Activated CD4-positive, alpha-beta T cell treated with anti-CD3 and anti-CD28 coated beads for 36 hours (primary cell): ENCODE data around the gene PCDHB15. TPM values are rescaled to one million over a fixed set of nuclear protein-coding genes. Genes with fewer than 3 reads are reported as not detected.
"Not testable (repeated sequence)": the region's sequence is repeated elsewhere in the genome, so short reads cannot be mapped to it uniquely, and the experiment has no call there.

Experiments
- ATAC-seq: fragments of 200-7000 bp; cut with Tn5 transposase; one replicate; pipeline ENCODE4 v1.10.0; 2021; ENCODE audit warnings: mild to moderate bottlenecking, moderate library complexity
- CTCF ChIA-PET: fragments of 350-600 bp; sonication (Branson Sonifier 250); formaldehyde crosslinking; loops from one replicate; lab custom pipeline; 2021; ENCODE audit warnings: antibody characterized with exemption; lab: Charles Lee
- POLR2A ChIA-PET: fragments of 350-600 bp; sonication (Branson Sonifier 250); formaldehyde crosslinking; loops from one replicate; lab custom pipeline; 2021; ENCODE audit warnings: antibody characterized with exemption, inconsistent platforms; lab: Charles Lee
- DNase-seq: peaks from one replicate; pipeline ENCODE4 v3.0.0-alpha.2; 2020
- H3K27ac Mint-ChIP-seq: one replicate; pipeline ENCODE4 v1.8.0; 2021; ENCODE audit warnings: mixed read lengths
- H3K27me3 Mint-ChIP-seq: one replicate; pipeline ENCODE4 v1.8.0; 2021; ENCODE audit warnings: mixed read lengths
- H3K36me3 Mint-ChIP-seq: one replicate; pipeline ENCODE4 v1.8.0; 2021; ENCODE audit warnings: low read depth, mixed read lengths
- H3K4me1 Mint-ChIP-seq: one replicate; pipeline ENCODE4 v1.8.0; 2021; ENCODE audit warnings: mixed read lengths
- H3K4me3 Mint-ChIP-seq: one replicate; pipeline ENCODE4 v1.8.0; 2021; ENCODE audit warnings: mild to moderate bottlenecking, moderate library complexity, mixed read lengths
- H3K9me3 Mint-ChIP-seq: one replicate; pipeline ENCODE4 v1.8.0; 2021; ENCODE audit warnings: low read depth, mixed read lengths
- intact Hi-C, 2 experiments: fragments of 100-400 bp; cut with DNase I in 1 of 2; cut with micrococcal nuclease in 1 of 2; formaldehyde crosslinking; loops; one replicate each; pipeline versions ENCODE4 v1.14.2 to v1.15.1; 2022 to 2024; cut with DNase I, micrococcal nuclease
- total RNA-seq, 2 experiments: library from RNA; stranded (reverse); gene quantifications; one replicate each; pipeline ENCODE4 v1.2.3, GENCODE V29; 2021

Gene PCDHB15
- total RNA-seq, 2 experiments from 2014 or later: not detected

DNA sequence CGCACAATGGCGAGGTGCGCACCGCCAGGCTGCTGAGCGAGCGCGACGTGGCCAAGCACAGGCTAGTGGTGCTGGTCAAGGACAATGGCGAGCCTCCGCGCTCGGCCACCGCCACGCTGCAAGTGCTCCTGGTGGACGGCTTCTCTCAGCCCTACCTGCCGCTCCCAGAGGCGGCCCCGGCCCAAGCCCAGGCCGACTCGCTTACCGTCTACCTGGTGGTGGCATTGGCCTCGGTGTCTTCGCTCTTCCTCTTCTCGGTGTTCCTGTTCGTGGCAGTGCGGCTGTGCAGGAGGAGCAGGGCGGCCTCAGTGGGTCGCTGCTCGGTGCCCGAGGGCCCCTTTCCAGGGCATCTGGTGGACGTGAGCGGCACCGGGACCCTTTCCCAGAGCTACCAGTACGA lies 2.2 kb downstream of the PCDHB15 start:
- ATAC-seq, H3K4me1 Mint-ChIP-seq, H3K27ac Mint-ChIP-seq, CTCF ChIA-PET, DNase-seq, H3K4me3 Mint-ChIP-seq, POLR2A ChIA-PET: not testable (repeated sequence)
- Mint-ChIP-seq H3K9me3 (peaks cover 57% of the 10 kb centered on the region), H3K36me3 (peaks cover 17% of the 10 kb centered on the region), H3K27me3 (peaks cover 22% of the 10 kb centered on the region)
- intact Hi-C loops: loop anchor here in 1 of 2 experiments (10.0 kb wide), 1 partner anchor 117 kb away; the partner anchor contains the start of gene PCDHGA5

- no peak overlapping the region for H3K27ac Mint-ChIP-seq
- CTCF ChIA-PET: interaction anchor here (1.1 kb wide), 1 partner anchor 105 kb away, joined by 3 read pairs; the partner anchor contains the start of gene PCDHGA4
These were observed 5.4 kb downstream of the PCDHB15 start for GRCh38 chr5:141250576-141250975.

DNA sequence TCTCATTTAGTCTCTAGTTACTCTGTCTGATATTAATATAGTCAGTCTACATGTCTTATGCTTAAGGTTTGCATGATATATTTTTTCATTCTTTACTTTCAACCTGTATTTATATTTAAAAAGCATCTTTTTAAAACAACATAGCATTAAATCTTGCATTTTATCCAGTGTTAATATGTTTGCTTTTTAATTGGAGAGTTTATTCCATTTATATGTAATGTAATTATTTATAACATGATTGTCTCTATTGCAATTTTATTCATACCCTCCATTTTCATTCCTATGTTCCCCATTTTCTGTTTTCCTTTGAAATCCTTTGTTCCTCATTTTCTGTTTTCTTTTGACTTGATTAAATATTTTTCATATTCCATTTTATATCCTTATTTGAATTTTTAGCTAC lies 13.3 kb downstream of the PCDHB15 start:
- no peaks in the 10 kb centered on the region for H3K4me1 Mint-ChIP-seq
- H3K27ac Mint-ChIP-seq: no peak overlapping the region
- H3K27me3 Mint-ChIP-seq: no peaks in the 10 kb centered on the region
- H3K9me3 Mint-ChIP-seq: peaks cover 63% of the 10 kb centered on the region
- POLR2A ChIA-PET: no interaction called here
- peaks cover 34% of the 10 kb centered on the region for H3K36me3 Mint-ChIP-seq
- intact Hi-C loops: loop anchor here in 1 of 2 experiments (2.0 kb wide), 1 partner anchor 62 kb away; the partner anchor contains the start of gene TAF7
- CTCF ChIA-PET: interaction anchor here (0.6 kb wide), 1 partner anchor 100 kb away, joined by 3 read pairs; no protein-coding TSS in a partner anchor
- H3K4me3 Mint-ChIP-seq: no peak overlapping the region
- no peak for DNase-seq
- ATAC-seq: no peak

More at GRCh38 chr5:141250576-141250975, 5.4 kb downstream of the PCDHB15 start:
- DNase-seq (no peak), ATAC-seq (no peak)
- POLR2A ChIA-PET: no interaction called here
- Mint-ChIP-seq H3K9me3 (peaks cover 65% of the 10 kb centered on the region), H3K27me3 (peaks cover 5% of the 10 kb centered on the region), H3K4me3 (no peak overlapping the region), H3K4me1 (no peaks in the 10 kb centered on the region), H3K36me3 (peaks cover 11% of the 10 kb centered on the region)
- intact Hi-C loops: no loop called here

GRCh38 chr5:141258948-141259347 lies 13.8 kb downstream of the PCDHB15 start:
- ChIA-PET CTCF (no interaction called here), POLR2A (no interaction called here)
- Mint-ChIP-seq H3K4me1 (no peaks in the 10 kb centered on the region), H3K27me3 (no peaks in the 10 kb centered on the region), H3K4me3 (no peak overlapping the region), H3K27ac (no peak overlapping the region), H3K9me3 (peaks cover 60% of the 10 kb centered on the region), H3K36me3 (peaks cover 38% of the 10 kb centered on the region)
- intact Hi-C loops: loop anchor here in 1 of 2 experiments (2.0 kb wide), 1 partner anchor 62 kb away; the partner anchor contains the start of gene TAF7
- ATAC-seq (no peak), DNase-seq (no peak)

- peaks cover 55% of the 10 kb centered on the region for H3K9me3 Mint-ChIP-seq
These were observed 15.5 kb downstream of the PCDHB15 start for GRCh38 chr5:141260458-141261237.

GRCh38 chr5:141261238-141261546 lies 16.0 kb downstream of the PCDHB15 start:
- H3K9me3 Mint-ChIP-seq: peaks cover 57% of the 10 kb centered on the region
- no peak overlapping the region for H3K4me3 Mint-ChIP-seq
- no peak for DNase-seq
- POLR2A ChIA-PET: no interaction called here
- no peaks in the 10 kb centered on the region for H3K27me3 Mint-ChIP-seq
- H3K36me3 Mint-ChIP-seq: peaks cover 45% of the 10 kb centered on the region
- no peak for ATAC-seq
- intact Hi-C loops: loop anchor here in 1 of 2 experiments (10.0 kb wide), 1 partner anchor 496 kb away; no protein-coding TSS in a partner anchor
- H3K27ac Mint-ChIP-seq: no peak overlapping the region
- no peaks in the 10 kb centered on the region for H3K4me1 Mint-ChIP-seq
- CTCF ChIA-PET: interaction anchor here (0.7 kb wide), 1 partner anchor 179 kb away, joined by 4 read pairs; no protein-coding TSS in a partner anchor

More at GRCh38 chr5:141260458-141261237, 15.5 kb downstream of the PCDHB15 start:
- intact Hi-C loops: loop anchor here in 1 of 2 experiments (10.0 kb wide), 1 partner anchor 496 kb away; no protein-coding TSS in a partner anchor
- Mint-ChIP-seq H3K27me3 (no peaks in the 10 kb centered on the region), H3K36me3 (peaks cover 41% of the 10 kb centered on the region), H3K4me1 (no peaks in the 10 kb centered on the region), H3K4me3 (no peak overlapping the region), H3K27ac (no peak overlapping the region)
- DNase-seq (no peak), ATAC-seq (no peak)
- ChIA-PET POLR2A (no interaction called here), CTCF (interaction anchor here (0.7 kb wide), 1 partner anchor 180 kb away, joined by 4 read pairs; no protein-coding TSS in a partner anchor)

DNA sequence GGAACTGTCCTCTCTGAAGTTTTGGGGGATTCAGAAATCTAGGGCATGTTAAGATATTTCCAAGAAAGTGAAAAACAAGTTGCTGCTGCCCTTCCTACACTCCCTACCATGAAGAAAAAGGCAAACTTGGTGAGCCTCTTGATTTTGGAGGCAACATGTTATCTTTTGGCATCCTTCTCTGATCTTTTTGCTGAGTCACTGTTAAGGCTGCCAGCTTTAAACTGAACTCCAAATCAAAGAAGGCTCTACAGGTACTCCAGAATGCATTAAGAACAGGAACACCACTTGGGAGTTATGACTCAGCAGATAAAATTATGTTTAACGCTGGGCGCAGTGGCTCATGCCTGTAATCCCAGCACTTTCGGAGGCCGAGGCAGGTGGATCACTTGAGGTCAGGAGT lies 24.0 kb downstream of the PCDHB15 start:
- Mint-ChIP-seq H3K4me3 (no peak overlapping the region), H3K9me3 (peaks cover 60% of the 10 kb centered on the region), H3K27me3 (no peaks in the 10 kb centered on the region), H3K27ac (no peak overlapping the region), H3K4me1 (no peaks in the 10 kb centered on the region), H3K36me3 (peaks cover 34% of the 10 kb centered on the region)
- CTCF ChIA-PET: no interaction called here
- ATAC-seq (no peak), DNase-seq (no peak)
- POLR2A ChIA-PET: no interaction called here
- intact Hi-C loops: loop anchor here in 1 of 2 experiments (10.0 kb wide), 1 partner anchor 504 kb away; no protein-coding TSS in a partner anchor

- ChIA-PET CTCF (no interaction called here), POLR2A (no interaction called here)
- H3K27me3 Mint-ChIP-seq: no peaks in the 10 kb centered on the region
- peaks cover 45% of the 10 kb centered on the region for H3K9me3 Mint-ChIP-seq
- H3K4me3 Mint-ChIP-seq: no peak overlapping the region
- H3K36me3 Mint-ChIP-seq: peaks cover 17% of the 10 kb centered on the region
- no peaks in the 10 kb centered on the region for H3K4me1 Mint-ChIP-seq
- intact Hi-C loops: no loop called here
- DNase-seq (no peak), ATAC-seq (no peak)
- no peak overlapping the region for H3K27ac Mint-ChIP-seq
These were observed 27.7 kb downstream of the PCDHB15 start for GRCh38 chr5:141272906-141273305.

- ChIA-PET CTCF (interaction anchor here (2.0 kb wide), 1 partner anchor 22 kb away, joined by 4 read pairs; the partner anchor contains the start of gene TAF7), POLR2A (no interaction called here)
- H3K36me3 Mint-ChIP-seq: peaks cover 41% of the 10 kb centered on the region
- H3K4me3 Mint-ChIP-seq: no peak overlapping the region
- peaks cover 51% of the 10 kb centered on the region for H3K9me3 Mint-ChIP-seq
- no peak overlapping the region for H3K27ac Mint-ChIP-seq
- no peak for ATAC-seq
- DNase-seq: no peak
- intact Hi-C loops: no loop called here
- no peaks in the 10 kb centered on the region for H3K4me1 Mint-ChIP-seq
- H3K27me3 Mint-ChIP-seq: no peaks in the 10 kb centered on the region
These were observed 53.2 kb downstream of the PCDHB15 start for GRCh38 chr5:141298376-141298775.

Other genes with a start within 250 kb of the PCDHB15 start
- not detected for gene PCDHB1, start 194.0 kb upstream of the PCDHB15 start, total RNA-seq
- gene PCDHB2, start 150.8 kb upstream of the PCDHB15 start, total RNA-seq: not detected
- gene PCDHB3, start 144.9 kb upstream of the PCDHB15 start, total RNA-seq: not detected
- not detected for gene PCDHB4, start 123.6 kb upstream of the PCDHB15 start, total RNA-seq
- gene PCDHB5, start 110.2 kb upstream of the PCDHB15 start, total RNA-seq: not detected
- not detected for gene PCDHB6, start 95.3 kb upstream of the PCDHB15 start, total RNA-seq
- not detected for gene PCDHB7, start 72.8 kb upstream of the PCDHB15 start, total RNA-seq
- gene PCDHB8, start 67.6 kb upstream of the PCDHB15 start, total RNA-seq: not detected
- gene PCDHB16, start 63.0 kb upstream of the PCDHB15 start, total RNA-seq: not detected
- not detected for gene PCDHB9, start 58.2 kb upstream of the PCDHB15 start, total RNA-seq
- gene PCDHB10, start 53.0 kb upstream of the PCDHB15 start, total RNA-seq: not detected
- not detected for gene PCDHB11, start 45.8 kb upstream of the PCDHB15 start, total RNA-seq
- not detected for gene PCDHB12, start 36.7 kb upstream of the PCDHB15 start, total RNA-seq
- gene PCDHB13, start 31.5 kb upstream of the PCDHB15 start, total RNA-seq: not detected
- gene PCDHB14, start 22.1 kb upstream of the PCDHB15 start, total RNA-seq: not detected
- under 1 TPM; 0.27 to 0.30 TPM for gene SLC25A2, start 58.7 kb downstream of the PCDHB15 start, total RNA-seq
- gene TAF7, start 75.4 kb downstream of the PCDHB15 start, total RNA-seq: 10 to 100 TPM; 45.2 to 54.4 TPM
- under 1 TPM in 1 of 2 experiments, not detected in 1; 0.05 TPM for gene PCDHGA1, start 85.1 kb downstream of the PCDHB15 start, total RNA-seq
- gene PCDHGA2, start 93.4 kb downstream of the PCDHB15 start, total RNA-seq: not detected
- gene PCDHGA3, start 98.4 kb downstream of the PCDHB15 start, total RNA-seq: not detected
- gene PCDHGB1, start 104.7 kb downstream of the PCDHB15 start, total RNA-seq: not detected
- under 1 TPM; 0.11 TPM for gene PCDHGA4, start 109.6 kb downstream of the PCDHB15 start, total RNA-seq
- gene PCDHGB2, start 114.6 kb downstream of the PCDHB15 start, total RNA-seq: under 1 TPM; 0.07 to 0.18 TPM
- gene PCDHGA5, start 118.8 kb downstream of the PCDHB15 start, total RNA-seq: under 1 TPM; 0.07 to 0.09 TPM
- gene PCDHGB3, start 124.8 kb downstream of the PCDHB15 start, total RNA-seq: not detected
- under 1 TPM; 0.05 to 0.14 TPM for gene PCDHGA6, start 128.5 kb downstream of the PCDHB15 start, total RNA-seq
- not detected for gene PCDHGA7, start 137.3 kb downstream of the PCDHB15 start, total RNA-seq
- gene PCDHGB4, start 142.3 kb downstream of the PCDHB15 start, total RNA-seq: under 1 TPM in 1 of 2 experiments, not detected in 1; 0.09 TPM
- gene PCDHGA8, start 147.2 kb downstream of the PCDHB15 start, total RNA-seq: not detected
- gene PCDHGB5, start 152.6 kb downstream of the PCDHB15 start, total RNA-seq: under 1 TPM; 0.05 to 0.09 TPM
- under 1 TPM in 1 of 2 experiments, not detected in 1; 0.09 TPM for gene PCDHGA9, start 157.4 kb downstream of the PCDHB15 start, total RNA-seq
- gene PCDHGB6, start 162.6 kb downstream of the PCDHB15 start, total RNA-seq: not detected
- gene PCDHGA10, start 167.6 kb downstream of the PCDHB15 start, total RNA-seq: under 1 TPM in 1 of 2 experiments, not detected in 1; 0.07 TPM
- not detected for gene PCDHGB7, start 172.3 kb downstream of the PCDHB15 start, total RNA-seq
- under 1 TPM in 1 of 2 experiments, not detected in 1; 0.07 TPM for gene PCDHGA11, start 175.7 kb downstream of the PCDHB15 start, total RNA-seq
- gene PCDHGA12, start 185.1 kb downstream of the PCDHB15 start, total RNA-seq: under 1 TPM; 0.07 to 0.09 TPM
- under 1 TPM; 0.16 to 0.34 TPM for gene PCDHGC3, start 230.6 kb downstream of the PCDHB15 start, total RNA-seq
- not detected for gene PCDHGC4, start 239.6 kb downstream of the PCDHB15 start, total RNA-seq
- gene PCDHGC5, start 243.7 kb downstream of the PCDHB15 start, total RNA-seq: not detected